Large intestine (tissue), 3 donors: ENCODE measurements around the gene TMEM245. TPM values are rescaled to one million over a fixed set of nuclear protein-coding genes. Genes with fewer than 3 reads are reported as not detected.

ENCODE experiments used
- DNase-seq, 2 donors: peaks; one replicate each; pipeline versions ENCODE4 v3.0.0 to v3.0.0-alpha.2; 2013
- H3K27ac ChIP-seq: one replicate; pipeline ENCODE4 v1.5.1; 2013; ENCODE audit warnings: low read length
- H3K27me3 ChIP-seq: 2 replicates; pipeline ENCODE4 v1.6.1; 2013; ENCODE audit warnings: low read length; ENCODE audit not compliant: control insufficient read depth, insufficient read depth
- H3K36me3 ChIP-seq: 2 replicates; pipeline ENCODE4 v1.6.1; 2013; ENCODE audit warnings: low read length; ENCODE audit not compliant: control insufficient read depth, insufficient read depth
- H3K4me1 ChIP-seq: one replicate; pipeline ENCODE4 v1.6.1; 2013; ENCODE audit warnings: low read length; ENCODE audit not compliant: control insufficient read depth, insufficient read depth
- H3K4me3 ChIP-seq: one replicate; pipeline ENCODE4 v1.5.1; 2013; ENCODE audit warnings: low read length
- H3K9me3 ChIP-seq: one replicate; pipeline ENCODE4 v1.6.1; 2013; ENCODE audit warnings: mild to moderate bottlenecking, low read depth, low read length, moderate library complexity; ENCODE audit not compliant: control insufficient read depth
- WGBS: methylation state at CpG from one replicate; pipeline ENCODE4 v1.1.5; 2013; ENCODE audit warnings: low lambda C conversion rate; ENCODE audit not compliant: insufficient coverage; 5-methylcytosine and 5-hydroxymethylcytosine counted together
- polyA plus RNA-seq: library from polyadenylated mRNA; unstranded; fragments of 120-200 nt; gene quantifications from one replicate; pipeline ENCODE4 v1.2.1, GENCODE V29; 2013

Gene TMEM245
- polyA plus RNA-seq, 1 donor = 62.0 TPM

- H3K36me3 ChIP-seq = no peaks in the 10 kb centered on the region
- no peak for DNase-seq
- no peak overlapping the region for H3K27ac ChIP-seq
- no CpG with 5 or more reads among the region's 1 CpG for WGBS
- H3K4me3 ChIP-seq = no peak overlapping the region
- H3K4me1 ChIP-seq = no peaks in the 10 kb centered on the region
- H3K27me3 ChIP-seq = no peaks in the 10 kb centered on the region
- peaks cover 10% of the 10 kb centered on the region for H3K9me3 ChIP-seq
These were observed 118.5 kb downstream of the TMEM245 start for GRCh38 chr9:109001275-109001676.

GRCh38 chr9:108997112-108997511 lies 122.6 kb downstream of the TMEM245 start:
- H3K27ac ChIP-seq = no peak overlapping the region

GRCh38 chr9:108996643-108997042 lies 123.1 kb downstream of the TMEM245 start:
- DNase-seq = no peak
- Histone ChIP-seq H3K27ac (no peak overlapping the region), H3K4me1 (no peaks in the 10 kb centered on the region), H3K36me3 (no peaks in the 10 kb centered on the region), H3K9me3 (no peaks in the 10 kb centered on the region), H3K4me3 (no peak overlapping the region), H3K27me3 (no peaks in the 10 kb centered on the region)
- no CpG with 5 or more reads among the region's 1 CpG for WGBS

More at GRCh38 chr9:108997112-108997511, 122.6 kb downstream of the TMEM245 start:
- no CpG with 5 or more reads among the region's 1 CpG for WGBS
- H3K36me3 ChIP-seq = no peaks in the 10 kb centered on the region
- H3K4me3 ChIP-seq = no peak overlapping the region
- DNase-seq = no peak
- H3K9me3 ChIP-seq = no peaks in the 10 kb centered on the region
- no peaks in the 10 kb centered on the region for H3K27me3 ChIP-seq
- H3K4me1 ChIP-seq = no peaks in the 10 kb centered on the region

- no peaks in the 10 kb centered on the region for H3K4me1 ChIP-seq
- no peaks in the 10 kb centered on the region for H3K36me3 ChIP-seq
- no peak overlapping the region for H3K27ac ChIP-seq
- no peak for DNase-seq
- WGBS = no CpG with 5 or more reads among the region's 2 CpGs
- no peaks in the 10 kb centered on the region for H3K27me3 ChIP-seq
- no peak overlapping the region for H3K4me3 ChIP-seq
- H3K9me3 ChIP-seq = no peaks in the 10 kb centered on the region
These were observed 125.1 kb downstream of the TMEM245 start for GRCh38 chr9:108994695-108995094.

- Histone ChIP-seq H3K4me3 (no peak overlapping the region), H3K27ac (no peak overlapping the region), H3K27me3 (no peaks in the 10 kb centered on the region), H3K4me1 (no peaks in the 10 kb centered on the region), H3K36me3 (no peaks in the 10 kb centered on the region), H3K9me3 (no peaks in the 10 kb centered on the region)
- DNase-seq = no peak
- 100% methylated on average over 1 of the region's 5 CpGs for WGBS
These were observed 128.3 kb downstream of the TMEM245 start for GRCh38 chr9:108991479-108991878.

GRCh38 chr9:108983885-108984284 lies 135.9 kb downstream of the TMEM245 start:
- Histone ChIP-seq H3K4me3 (no peak overlapping the region), H3K9me3 (no peaks in the 10 kb centered on the region), H3K4me1 (no peaks in the 10 kb centered on the region), H3K36me3 (peaks cover 2% of the 10 kb centered on the region), H3K27me3 (no peaks in the 10 kb centered on the region), H3K27ac (no peak overlapping the region)
- no peak for DNase-seq

GRCh38 chr9:108980893-108981292 lies 138.9 kb downstream of the TMEM245 start:
- Histone ChIP-seq H3K4me3 (no peak overlapping the region), H3K36me3 (peaks cover 2% of the 10 kb centered on the region), H3K4me1 (no peaks in the 10 kb centered on the region), H3K27ac (no peak overlapping the region), H3K27me3 (no peaks in the 10 kb centered on the region), H3K9me3 (no peaks in the 10 kb centered on the region)
- DNase-seq = no peak
- WGBS = no CpG with 5 or more reads among the region's 2 CpGs

- H3K36me3 ChIP-seq = peaks cover 2% of the 10 kb centered on the region
- H3K27me3 ChIP-seq = no peaks in the 10 kb centered on the region
- no peaks in the 10 kb centered on the region for H3K9me3 ChIP-seq
- no peak overlapping the region for H3K27ac ChIP-seq
- no peak overlapping the region for H3K4me3 ChIP-seq
- no peaks in the 10 kb centered on the region for H3K4me1 ChIP-seq
- WGBS = no CpG with 5 or more reads among the region's 1 CpG
- DNase-seq = no peak
These were observed 141.5 kb downstream of the TMEM245 start for GRCh38 chr9:108978205-108978604.

GRCh38 chr9:108973895-108974294 lies 145.9 kb downstream of the TMEM245 start:
- WGBS = no CpG with 5 or more reads among the region's 5 CpGs
- H3K27ac ChIP-seq = no peak overlapping the region
- H3K4me1 ChIP-seq = no peaks in the 10 kb centered on the region
- H3K27me3 ChIP-seq = no peaks in the 10 kb centered on the region
- DNase-seq = no peak
- peaks cover 3% of the 10 kb centered on the region for H3K36me3 ChIP-seq
- peaks cover 5% of the 10 kb centered on the region for H3K9me3 ChIP-seq
- no peak overlapping the region for H3K4me3 ChIP-seq

- Histone ChIP-seq H3K9me3 (peaks cover 5% of the 10 kb centered on the region), H3K36me3 (peaks cover 3% of the 10 kb centered on the region), H3K4me3 (no peak overlapping the region), H3K4me1 (no peaks in the 10 kb centered on the region), H3K27me3 (no peaks in the 10 kb centered on the region), H3K27ac (no peak overlapping the region)
- no CpG with 5 or more reads among the region's 2 CpGs for WGBS
- DNase-seq = no peak
These were observed 147.0 kb downstream of the TMEM245 start for GRCh38 chr9:108972626-108973209.

GRCh38 chr9:108972186-108972585 lies 147.6 kb downstream of the TMEM245 start:
- WGBS = 61% methylated on average over 3 of the region's 3 CpGs
- no peaks in the 10 kb centered on the region for H3K27me3 ChIP-seq
- no peaks in the 10 kb centered on the region for H3K4me1 ChIP-seq
- peaks cover 5% of the 10 kb centered on the region for H3K9me3 ChIP-seq
- H3K36me3 ChIP-seq = peaks cover 3% of the 10 kb centered on the region
- H3K4me3 ChIP-seq = no peak overlapping the region
- no peak for DNase-seq
- no peak overlapping the region for H3K27ac ChIP-seq
